Neural cell (in vitro differentiated cells): Measurements from ENCODE around the gene TDRD10. TPM values are rescaled to one million over a fixed set of nuclear protein-coding genes. Genes with fewer than 3 reads are reported as not detected.

ENCODE experiments used
- H2AFZ ChIP-seq: fragments of 200-600, 300-800 bp; sonication (generic), shearing (Covaris generic); 2 replicates; pipeline ENCODE4 v1.6.0; 2014; ENCODE audit warnings: low read depth, mild to moderate bottlenecking, antibody characterized with exemption, low read length, moderate library complexity
- H3F3A ChIP-seq: fragments of 200-600 bp; shearing (Covaris generic); 2 replicates; pipeline ENCODE4 v1.6.1; 2016; ENCODE audit warnings: mild to moderate bottlenecking, moderate library complexity, mixed read lengths, antibody characterized with exemption, low read length; ENCODE audit not compliant: insufficient read depth, poor library complexity, severe bottlenecking
- H3K27ac ChIP-seq: fragments of 200-600, 300-800 bp; sonication (generic), shearing (Covaris generic); 2 replicates; pipeline ENCODE4 v1.5.1; 2014; ENCODE audit warnings: mild to moderate bottlenecking, low read length, moderate library complexity
- H3K27me3 ChIP-seq: fragments of 300-800, 200-600 bp; sonication (generic), shearing (Covaris generic); 2 replicates; pipeline ENCODE4 v1.6.0; 2014; ENCODE audit warnings: mild to moderate bottlenecking, low read depth, low read length, moderate library complexity; ENCODE audit not compliant: insufficient read depth
- H3K36me3 ChIP-seq: fragments of 300-800, 200-600 bp; sonication (generic), shearing (Covaris generic); 2 replicates; pipeline ENCODE4 v1.5.1; 2014; ENCODE audit warnings: mild to moderate bottlenecking, antibody characterized with exemption, low read length, moderate library complexity; ENCODE audit not compliant: insufficient read depth
- H3K4me2 ChIP-seq: fragments of 300-800, 200-600 bp; sonication (generic), shearing (Covaris generic); 2 replicates; pipeline ENCODE4 v1.6.0; 2014; ENCODE audit warnings: mild to moderate bottlenecking, low read length
- H3K4me3 ChIP-seq: fragments of 300-800, 200-600 bp; sonication (generic), shearing (Covaris generic); 2 replicates; pipeline ENCODE4 v1.5.1; 2014; ENCODE audit warnings: mild to moderate bottlenecking, low read length, moderate library complexity
- H3K79me2 ChIP-seq: fragments of 200-600 bp; shearing (Covaris generic); replicated peaks from 2 replicates; pipeline ENCODE4 v1.6.0; 2014; ENCODE audit warnings: mild to moderate bottlenecking, low read length, moderate library complexity; ENCODE audit not compliant: insufficient read depth
- H3K9ac ChIP-seq: fragments of 300-800, 200-600 bp; sonication (generic), shearing (Covaris generic); 2 replicates; pipeline ENCODE4 v1.6.1; 2016; ENCODE audit warnings: mild to moderate bottlenecking, low read length, mixed read lengths
- H3K9me2 ChIP-seq: fragments of 200-600 bp; shearing (Covaris generic); 2 replicates; pipeline ENCODE4 v1.6.1; 2016; ENCODE audit warnings: mild to moderate bottlenecking, low read length, mixed read lengths; ENCODE audit not compliant: insufficient read depth
- H3K9me3 ChIP-seq: fragments of 200-600, 300-800 bp; sonication (generic), shearing (Covaris generic); 2 replicates; pipeline ENCODE4 v1.6.1; 2016; ENCODE audit warnings: mild to moderate bottlenecking, mixed run types, low read length, moderate library complexity, mixed read lengths
- H4K20me1 ChIP-seq: fragments of 200-600 bp; shearing (Covaris generic); 2 replicates; pipeline ENCODE4 v1.6.1; 2016; ENCODE audit warnings: mild to moderate bottlenecking, mixed run types; ENCODE audit not compliant: insufficient read depth
- EP300 ChIP-seq: fragments of 450-650 bp; conservative IDR thresholded peaks from 2 replicates; pipeline ENCODE4 v1.6.1; 2014; ENCODE audit warnings: antibody characterized with exemption, mild to moderate bottlenecking, moderate library complexity; ENCODE audit not compliant: poor library complexity, severe bottlenecking
- EZH2 ChIP-seq: fragments of 200-600, 300-800 bp; shearing (Covaris generic), sonication (generic); IDR thresholded peaks from 2 replicates; pipeline ENCODE4 v1.6.1; 2014; ENCODE audit warnings: antibody characterized with exemption, low read length, borderline replicate concordance, mild to moderate bottlenecking; ENCODE audit not compliant: insufficient read depth, poor library complexity, severe bottlenecking
- MXI1 ChIP-seq: fragments of 450-650 bp; conservative IDR thresholded peaks from 2 replicates; pipeline ENCODE4 v1.6.1; 2014; ENCODE audit warnings: antibody characterized with exemption, mild to moderate bottlenecking; ENCODE audit not compliant: poor library complexity, severe bottlenecking
- POLR2AphosphoS5 ChIP-seq: IDR thresholded peaks from 2 replicates; pipeline ENCODE4 v1.6.1; 2012
- RAD21 ChIP-seq: fragments of 450-650 bp; conservative IDR thresholded peaks from 2 replicates; pipeline ENCODE4 v1.6.1; 2014; ENCODE audit warnings: antibody characterized with exemption, mild to moderate bottlenecking, moderate library complexity
- SMC3 ChIP-seq: fragments of 450-650 bp; conservative IDR thresholded peaks from 2 replicates; pipeline ENCODE4 v1.6.1; 2014; ENCODE audit warnings: antibody characterized with exemption, mild to moderate bottlenecking, moderate library complexity; ENCODE audit not compliant: poor library complexity
- TAF1 ChIP-seq: IDR thresholded peaks from 2 replicates; pipeline ENCODE4 v1.6.1; 2012; ENCODE audit warnings: low read depth
- polyA plus RNA-seq: library from polyadenylated mRNA; depleted of rRNA; stranded (reverse); fragments of >200 nt; gene quantifications from 2 replicates; pipeline ENCODE4 v1.2.3, GENCODE V29; 2014
- TF ChIP-seq, protein P1 (sequence below): fragments of 450-650 bp; IDR thresholded peaks from 2 replicates; pipeline ENCODE4 v1.5.1; 2014; ENCODE audit warnings: antibody characterized with exemption, mild to moderate bottlenecking, moderate library complexity; ENCODE audit not compliant: poor library complexity, severe bottlenecking
- TF ChIP-seq, protein P2 (sequence below): IDR thresholded peaks from 2 replicates; pipeline ENCODE4 v1.6.1; 2012; ENCODE audit warnings: borderline replicate concordance

The TDRD10 gene
- polyA plus RNA-seq, 1 donor from 2014 or later, result not detected

DNA sequence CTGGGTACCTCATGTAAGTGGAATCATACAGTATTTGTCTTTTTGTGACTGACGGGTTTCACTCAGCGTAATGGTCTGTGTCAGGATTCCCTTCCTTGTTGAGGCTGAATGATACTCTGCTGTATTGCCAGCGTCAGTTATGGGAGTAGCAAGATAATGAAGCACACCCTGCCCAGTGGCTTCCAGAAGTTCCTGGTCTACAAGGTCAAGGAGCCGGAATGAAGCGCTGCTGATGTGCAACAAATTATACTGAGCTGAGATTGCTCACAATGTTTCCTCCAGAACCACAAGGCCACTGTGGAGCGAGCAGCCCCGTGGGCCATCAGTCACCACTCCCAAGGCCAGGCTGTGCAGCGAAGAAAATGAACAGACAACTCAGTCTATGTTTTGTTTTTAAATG, 24.0 kb upstream of the TDRD10 start:
- Histone ChIP-seq H3K9me2 (no peaks in the 10 kb centered on the region), H3F3A (no peaks in the 10 kb centered on the region), H3K9ac (no peak overlapping the region), H3K27ac (no peak overlapping the region), H3K4me3 (no peak overlapping the region), H3K36me3 (no peaks in the 10 kb centered on the region), H3K9me3 (no peaks in the 10 kb centered on the region), H2AFZ (no peak overlapping the region), H4K20me1 (no peaks in the 10 kb centered on the region), H3K79me2 (no peaks in the 10 kb centered on the region), H3K4me2 (no peak overlapping the region), H3K27me3 (no peaks in the 10 kb centered on the region)
- no peak for TF ChIP-seq SMC3
- TF ChIP-seq EP300, result no peak
- TF ChIP-seq TAF1, result no peak
- no peak for TF ChIP-seq EZH2
- no peak for TF ChIP-seq RAD21
- TF ChIP-seq POLR2AphosphoS5, result no peak
- TF ChIP-seq, protein P1, sequence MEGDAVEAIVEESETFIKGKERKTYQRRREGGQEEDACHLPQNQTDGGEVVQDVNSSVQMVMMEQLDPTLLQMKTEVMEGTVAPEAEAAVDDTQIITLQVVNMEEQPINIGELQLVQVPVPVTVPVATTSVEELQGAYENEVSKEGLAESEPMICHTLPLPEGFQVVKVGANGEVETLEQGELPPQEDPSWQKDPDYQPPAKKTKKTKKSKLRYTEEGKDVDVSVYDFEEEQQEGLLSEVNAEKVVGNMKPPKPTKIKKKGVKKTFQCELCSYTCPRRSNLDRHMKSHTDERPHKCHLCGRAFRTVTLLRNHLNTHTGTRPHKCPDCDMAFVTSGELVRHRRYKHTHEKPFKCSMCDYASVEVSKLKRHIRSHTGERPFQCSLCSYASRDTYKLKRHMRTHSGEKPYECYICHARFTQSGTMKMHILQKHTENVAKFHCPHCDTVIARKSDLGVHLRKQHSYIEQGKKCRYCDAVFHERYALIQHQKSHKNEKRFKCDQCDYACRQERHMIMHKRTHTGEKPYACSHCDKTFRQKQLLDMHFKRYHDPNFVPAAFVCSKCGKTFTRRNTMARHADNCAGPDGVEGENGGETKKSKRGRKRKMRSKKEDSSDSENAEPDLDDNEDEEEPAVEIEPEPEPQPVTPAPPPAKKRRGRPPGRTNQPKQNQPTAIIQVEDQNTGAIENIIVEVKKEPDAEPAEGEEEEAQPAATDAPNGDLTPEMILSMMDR, result no peak
- TF ChIP-seq, protein P2, sequence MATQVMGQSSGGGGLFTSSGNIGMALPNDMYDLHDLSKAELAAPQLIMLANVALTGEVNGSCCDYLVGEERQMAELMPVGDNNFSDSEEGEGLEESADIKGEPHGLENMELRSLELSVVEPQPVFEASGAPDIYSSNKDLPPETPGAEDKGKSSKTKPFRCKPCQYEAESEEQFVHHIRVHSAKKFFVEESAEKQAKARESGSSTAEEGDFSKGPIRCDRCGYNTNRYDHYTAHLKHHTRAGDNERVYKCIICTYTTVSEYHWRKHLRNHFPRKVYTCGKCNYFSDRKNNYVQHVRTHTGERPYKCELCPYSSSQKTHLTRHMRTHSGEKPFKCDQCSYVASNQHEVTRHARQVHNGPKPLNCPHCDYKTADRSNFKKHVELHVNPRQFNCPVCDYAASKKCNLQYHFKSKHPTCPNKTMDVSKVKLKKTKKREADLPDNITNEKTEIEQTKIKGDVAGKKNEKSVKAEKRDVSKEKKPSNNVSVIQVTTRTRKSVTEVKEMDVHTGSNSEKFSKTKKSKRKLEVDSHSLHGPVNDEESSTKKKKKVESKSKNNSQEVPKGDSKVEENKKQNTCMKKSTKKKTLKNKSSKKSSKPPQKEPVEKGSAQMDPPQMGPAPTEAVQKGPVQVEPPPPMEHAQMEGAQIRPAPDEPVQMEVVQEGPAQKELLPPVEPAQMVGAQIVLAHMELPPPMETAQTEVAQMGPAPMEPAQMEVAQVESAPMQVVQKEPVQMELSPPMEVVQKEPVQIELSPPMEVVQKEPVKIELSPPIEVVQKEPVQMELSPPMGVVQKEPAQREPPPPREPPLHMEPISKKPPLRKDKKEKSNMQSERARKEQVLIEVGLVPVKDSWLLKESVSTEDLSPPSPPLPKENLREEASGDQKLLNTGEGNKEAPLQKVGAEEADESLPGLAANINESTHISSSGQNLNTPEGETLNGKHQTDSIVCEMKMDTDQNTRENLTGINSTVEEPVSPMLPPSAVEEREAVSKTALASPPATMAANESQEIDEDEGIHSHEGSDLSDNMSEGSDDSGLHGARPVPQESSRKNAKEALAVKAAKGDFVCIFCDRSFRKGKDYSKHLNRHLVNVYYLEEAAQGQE, result no peak
- TF ChIP-seq MXI1, result no peak

DNA sequence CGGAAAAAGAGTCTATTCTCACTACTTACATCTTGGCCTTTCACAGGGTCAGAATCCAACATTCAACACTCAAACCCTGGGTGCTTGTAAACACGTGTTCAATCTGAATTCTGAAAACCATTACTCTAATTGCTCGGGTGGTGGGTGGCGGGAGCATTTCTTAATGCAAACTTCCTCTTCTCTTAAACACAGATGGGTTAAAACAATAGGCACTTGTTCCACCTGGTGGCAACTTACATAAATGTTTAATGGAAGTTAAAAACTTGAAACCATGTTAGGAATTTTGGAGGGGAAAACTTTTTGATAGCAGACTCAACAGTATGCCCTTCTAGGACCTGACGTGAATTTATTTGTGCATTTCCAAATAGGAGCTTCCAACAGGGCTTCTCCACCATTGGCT, 23.4 kb upstream of the TDRD10 start:
- Histone ChIP-seq H3K4me2 (no peak overlapping the region), H3F3A (no peaks in the 10 kb centered on the region), H2AFZ (no peak overlapping the region), H3K4me3 (no peak overlapping the region), H3K27me3 (no peaks in the 10 kb centered on the region), H3K9me2 (no peaks in the 10 kb centered on the region), H3K27ac (no peak overlapping the region), H3K79me2 (no peaks in the 10 kb centered on the region), H3K36me3 (no peaks in the 10 kb centered on the region), H4K20me1 (no peaks in the 10 kb centered on the region), H3K9ac (no peak overlapping the region), H3K9me3 (no peaks in the 10 kb centered on the region)
- TF ChIP-seq, protein P1, result no peak
- no peak for TF ChIP-seq SMC3
- no peak for TF ChIP-seq TAF1
- TF ChIP-seq POLR2AphosphoS5, result no peak
- TF ChIP-seq EP300, result no peak
- no peak for TF ChIP-seq EZH2
- TF ChIP-seq, protein P2, result no peak
- no peak for TF ChIP-seq RAD21
- no peak for TF ChIP-seq MXI1
